Breast epithelium (tissue), 3 donors: ENCODE data around the gene MRPL55.

Experiments
- POLR2A ChIP-seq: fragments of 450-650 bp; IDR thresholded peaks from one replicate; pipeline ENCODE4 v1.6.1; 2016; ENCODE audit warnings: antibody characterized with exemption, mild to moderate bottlenecking, moderate library complexity
- POLR2AphosphoS5 ChIP-seq, 3 donors: sonication (generic); formaldehyde crosslinking; IDR thresholded peaks; one replicate each; pipeline ENCODE4 v1.6.1; 2017; ENCODE audit warnings: antibody characterized with exemption in 3 of 3

- TF ChIP-seq POLR2AphosphoS5 (IDR thresholded peaks at IDR 0.05) (no peak), POLR2A (no peak)
Observed at GRCh38 chr1:228107636-228108035, 1.5 kb downstream of the MRPL55 start.
